ELF-1 (cell line): ENCODE data around the gene SNCB.
"Not testable (repeated sequence)": the region's sequence is repeated elsewhere in the genome, so short reads cannot be mapped to it uniquely, and the experiment has no call there.

Experiments
- DNase-seq: peaks from one replicate; pipeline ENCODE4 v3.0.0-alpha.2; 2016; ENCODE audit warnings: low read depth, low spot score

SNCB gene

DNA sequence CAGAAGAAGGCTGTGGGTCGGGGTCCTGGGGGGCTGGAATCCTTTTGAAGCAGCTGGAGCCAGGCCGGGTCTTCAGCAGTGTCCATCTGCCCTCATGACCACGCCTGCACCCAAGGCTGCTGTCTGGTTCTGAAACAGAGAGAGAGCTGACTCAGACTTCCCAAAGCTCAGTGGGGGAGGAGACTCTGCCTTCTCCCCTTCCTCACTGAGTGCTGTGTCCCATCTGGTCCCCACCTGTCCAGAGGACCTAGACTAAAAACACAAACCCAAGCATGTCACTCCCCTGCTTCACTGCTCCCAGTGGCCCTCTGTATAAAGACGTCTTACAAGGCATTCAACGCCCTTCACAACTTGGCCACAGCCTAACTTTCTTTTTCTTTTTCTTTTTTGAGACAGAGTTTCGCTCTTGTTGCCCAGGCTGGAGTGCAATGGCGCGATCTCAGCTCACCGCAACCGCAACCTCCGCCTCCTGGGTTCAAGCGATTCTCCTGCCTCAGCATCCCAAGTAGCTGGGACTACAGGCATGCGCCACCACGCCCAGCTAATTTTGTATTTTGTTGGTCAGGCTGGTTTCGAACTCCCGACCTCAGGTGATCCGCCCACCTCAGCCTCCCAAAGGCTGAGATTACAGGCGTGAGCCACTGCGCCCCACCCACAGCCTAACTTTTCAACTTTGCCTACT, 30.4 kb downstream of the SNCB start:
- not testable (repeated sequence) for DNase-seq

DNA sequence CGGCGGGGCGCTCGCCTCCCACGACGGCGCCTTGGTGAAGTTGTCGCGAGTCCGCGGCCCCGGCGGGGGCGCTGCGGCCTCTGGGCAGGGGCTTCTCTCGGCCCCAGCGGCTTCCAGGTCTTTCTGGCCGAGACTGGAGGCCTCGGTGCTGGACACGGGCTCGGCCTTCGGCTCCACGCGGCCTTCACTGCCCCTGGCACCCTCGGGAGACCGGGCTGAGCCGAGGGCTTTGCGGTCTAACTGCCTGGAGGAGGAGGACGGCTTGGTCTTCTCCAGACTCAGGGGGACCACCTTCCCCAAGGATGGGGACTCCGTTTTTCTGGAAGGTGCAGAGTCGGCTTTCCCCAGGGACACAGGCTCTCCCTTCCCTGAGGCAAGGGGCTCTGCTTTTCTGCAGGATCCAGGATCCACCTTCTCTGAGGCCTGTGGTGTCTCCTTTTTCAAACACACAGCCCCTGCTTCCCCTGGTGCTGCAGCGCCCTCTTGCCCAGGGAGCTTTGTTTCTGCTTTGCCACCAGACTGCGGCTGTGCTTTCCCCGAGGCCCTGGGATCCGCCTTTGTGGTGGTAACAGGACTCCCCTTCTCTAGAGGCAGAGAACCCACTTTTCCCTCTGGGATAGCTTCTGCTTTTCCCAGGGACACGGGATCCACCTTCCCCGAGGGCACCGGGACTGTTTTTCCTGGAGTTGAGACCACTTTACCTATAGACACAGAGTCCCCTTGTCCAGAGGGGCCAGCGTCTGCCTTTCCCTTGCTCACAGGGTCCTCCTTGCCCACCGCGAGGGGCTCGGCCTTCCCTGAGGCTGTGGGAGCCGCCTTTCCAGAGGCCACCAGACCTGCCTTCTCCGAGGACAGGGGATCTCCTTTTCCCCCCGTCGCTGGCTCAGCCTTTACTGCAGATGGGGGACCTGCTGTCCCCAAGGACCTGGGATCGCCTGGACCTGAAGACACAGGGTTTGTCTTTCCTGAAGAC, 32.6 kb downstream of the SNCB start:
- DNase-seq = peak; percentile 57

DNA sequence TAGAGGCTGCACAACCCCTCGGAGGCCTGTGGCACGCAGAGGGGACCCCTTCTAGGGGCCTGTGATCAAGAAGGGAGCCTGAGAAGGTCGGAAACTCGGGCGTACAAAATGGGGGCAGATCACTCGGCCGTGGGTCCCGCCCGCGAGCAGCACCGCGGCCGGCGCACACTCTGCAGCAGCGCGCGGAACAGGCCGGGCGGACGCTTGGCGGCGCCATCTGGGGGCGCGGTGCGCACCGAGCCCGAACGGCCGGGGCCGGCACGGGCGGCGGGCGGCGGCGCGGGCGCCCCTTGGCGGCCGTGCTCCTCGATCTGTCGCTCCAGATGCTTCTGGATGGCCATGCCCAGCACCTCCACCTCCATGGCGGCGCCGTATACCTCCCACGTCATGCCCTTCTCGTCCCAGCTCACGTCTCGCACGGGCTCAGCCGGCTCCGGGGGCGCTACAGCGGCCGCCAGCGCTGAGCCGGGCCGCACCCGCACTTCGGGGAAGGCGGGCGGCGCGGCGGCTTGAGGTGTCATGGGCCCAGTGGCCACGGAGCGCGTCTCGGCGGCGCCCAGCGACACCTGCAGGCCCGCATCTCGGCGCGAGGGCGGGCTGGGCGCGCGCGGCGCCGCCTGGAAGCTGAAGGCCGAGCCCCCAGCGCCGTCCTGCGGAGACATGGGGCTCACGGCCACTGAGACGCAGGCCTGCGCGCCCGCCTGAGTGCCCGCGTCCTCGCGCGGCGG, 33.5 kb downstream of the SNCB start:
- DNase-seq = peak; percentile 75

DNA sequence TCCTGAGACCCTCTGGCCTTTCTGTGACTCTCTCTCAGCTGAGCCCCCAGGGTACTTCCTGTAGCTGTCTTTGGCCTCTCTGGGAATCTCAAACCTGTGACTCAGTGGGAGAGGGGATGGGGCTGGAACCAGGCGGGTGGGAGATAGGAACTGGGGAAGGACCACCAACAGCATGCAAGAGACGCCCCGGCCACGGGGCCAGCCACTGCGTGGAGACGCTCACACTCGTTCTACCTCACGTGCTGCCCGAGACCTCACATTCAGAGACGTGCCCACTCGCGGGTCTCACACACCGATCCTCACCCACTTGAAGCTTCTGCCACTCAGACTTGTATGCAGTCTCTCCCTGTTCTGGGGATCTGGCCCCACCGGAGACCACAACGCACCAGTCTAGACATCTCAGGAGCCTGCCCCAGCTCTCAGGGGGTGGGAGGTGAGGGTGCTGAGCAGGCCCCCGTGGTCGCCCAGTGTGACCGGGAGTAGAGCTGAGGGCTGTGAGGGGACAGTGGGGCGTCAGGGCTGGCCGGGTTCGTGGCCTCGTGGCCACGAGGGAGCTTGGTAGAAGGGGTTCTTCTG, 34.2 kb downstream of the SNCB start:
- DNase-seq = no peak

DNA sequence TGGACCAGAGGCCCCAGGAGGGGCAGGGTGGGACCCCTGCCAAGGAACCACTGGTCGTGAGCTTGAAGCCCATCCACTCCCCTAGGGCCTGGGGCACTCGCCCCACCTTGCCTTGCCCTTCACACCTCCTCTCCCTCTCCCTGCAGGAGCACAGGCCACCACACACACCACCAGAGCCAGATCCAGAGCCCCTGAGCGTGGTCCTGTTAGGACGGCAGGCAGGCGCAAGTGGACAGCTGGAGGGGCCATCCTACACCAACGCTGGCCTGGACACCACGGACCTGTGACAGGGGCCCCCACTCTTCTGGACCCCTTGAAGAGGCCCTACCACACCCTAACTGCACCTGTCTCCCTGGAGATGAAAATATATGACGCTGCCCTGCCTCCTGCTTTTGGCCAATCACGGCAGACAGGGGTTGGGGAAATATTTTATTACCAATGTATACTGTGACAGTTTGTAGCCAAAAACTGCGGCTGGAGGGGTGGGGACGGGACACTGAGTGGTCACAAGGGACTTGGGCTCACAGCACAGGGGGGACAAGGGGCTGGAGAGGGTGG, 34.9 kb downstream of the SNCB start:
- no peak for DNase-seq

DNA sequence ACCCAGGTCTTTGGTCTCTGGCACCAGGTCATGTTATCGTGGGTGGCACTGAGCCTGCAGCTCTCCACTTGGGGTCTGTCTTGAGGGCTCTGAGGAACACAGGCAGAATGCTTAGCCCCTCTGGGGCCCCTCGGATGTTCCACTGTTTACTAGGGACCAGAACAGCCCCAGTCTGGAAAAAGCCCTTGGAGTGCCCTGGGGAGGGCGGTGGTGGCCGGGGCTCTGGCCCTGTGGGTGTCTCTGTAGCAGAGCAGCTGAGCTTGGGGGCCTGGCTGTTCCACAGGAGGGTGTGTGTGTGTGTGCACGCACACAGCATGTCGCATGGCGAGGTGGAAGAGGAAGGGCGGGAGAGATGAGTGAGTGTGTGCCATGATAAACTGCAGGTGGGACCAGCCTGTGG, 35.8 kb downstream of the SNCB start:
- DNase-seq = no peak

DNA sequence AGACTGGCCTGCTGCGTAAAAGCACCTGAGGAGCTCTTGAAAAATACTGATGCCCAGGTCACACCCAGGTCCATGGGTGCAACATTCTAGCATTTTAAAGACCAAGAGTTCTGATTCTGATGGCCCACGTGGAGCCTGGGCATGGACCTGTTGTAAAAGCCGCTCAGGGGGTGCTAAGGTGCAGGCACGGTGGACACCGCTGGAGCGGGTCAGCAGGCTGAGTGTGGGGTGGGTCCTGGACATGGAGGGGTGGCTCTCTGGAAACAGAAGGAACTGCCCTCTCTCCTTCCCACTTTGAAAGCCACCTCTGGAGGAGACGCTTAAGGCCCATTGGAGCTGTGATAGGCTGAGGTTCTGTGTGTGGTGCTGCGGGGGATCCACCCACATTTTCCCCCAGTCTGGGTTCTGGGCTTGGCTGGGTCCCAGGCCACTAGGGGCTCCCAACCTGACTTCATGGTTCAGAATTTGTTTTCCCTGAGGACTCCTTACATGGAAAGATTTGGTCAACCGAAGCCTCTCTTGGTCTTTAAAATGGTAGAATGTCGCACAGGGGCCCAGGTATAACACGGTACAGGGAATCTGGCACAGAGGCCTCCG, 37.0 kb downstream of the SNCB start:
- DNase-seq = no peak

DNA sequence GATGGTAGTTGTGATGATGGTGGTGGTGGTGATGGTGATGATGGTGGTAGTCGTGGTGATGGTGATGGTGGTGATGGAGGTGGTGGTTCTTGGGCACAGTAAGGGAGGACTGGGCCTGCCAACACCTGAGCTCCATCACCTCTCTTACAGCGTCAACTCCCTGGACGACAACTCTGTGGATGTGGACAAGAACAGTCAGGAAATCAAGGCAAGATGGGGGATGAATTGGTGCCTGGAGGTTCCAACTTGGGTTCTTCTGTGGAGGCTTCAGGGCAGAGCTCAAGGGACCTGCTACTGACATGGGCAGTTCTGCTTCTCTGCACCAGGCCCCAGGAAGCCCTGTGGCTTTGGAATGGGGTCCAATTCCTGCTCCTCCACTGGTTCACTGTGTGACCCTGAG, 37.8 kb downstream of the SNCB start:
- no peak for DNase-seq

DNA sequence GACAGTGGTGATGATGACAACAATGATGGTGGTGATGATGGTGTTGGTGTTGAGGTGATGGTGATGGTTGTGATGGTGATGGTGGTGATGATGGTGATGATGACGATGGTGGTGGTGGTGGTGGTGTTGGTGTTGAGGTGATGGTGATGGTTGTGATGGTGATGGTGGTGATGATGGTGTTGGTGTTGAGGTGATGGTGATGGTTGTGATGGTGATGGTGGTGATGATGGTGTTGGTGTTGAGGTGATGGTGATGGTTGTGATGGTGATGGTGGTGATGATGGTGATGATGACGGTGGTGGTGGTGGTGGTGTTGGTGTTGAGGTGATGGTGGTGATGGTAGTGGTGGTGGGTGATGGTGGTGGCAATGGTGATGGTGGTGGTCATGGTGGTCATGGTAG, 38.7 kb downstream of the SNCB start:
- not testable (repeated sequence) for DNase-seq

DNA sequence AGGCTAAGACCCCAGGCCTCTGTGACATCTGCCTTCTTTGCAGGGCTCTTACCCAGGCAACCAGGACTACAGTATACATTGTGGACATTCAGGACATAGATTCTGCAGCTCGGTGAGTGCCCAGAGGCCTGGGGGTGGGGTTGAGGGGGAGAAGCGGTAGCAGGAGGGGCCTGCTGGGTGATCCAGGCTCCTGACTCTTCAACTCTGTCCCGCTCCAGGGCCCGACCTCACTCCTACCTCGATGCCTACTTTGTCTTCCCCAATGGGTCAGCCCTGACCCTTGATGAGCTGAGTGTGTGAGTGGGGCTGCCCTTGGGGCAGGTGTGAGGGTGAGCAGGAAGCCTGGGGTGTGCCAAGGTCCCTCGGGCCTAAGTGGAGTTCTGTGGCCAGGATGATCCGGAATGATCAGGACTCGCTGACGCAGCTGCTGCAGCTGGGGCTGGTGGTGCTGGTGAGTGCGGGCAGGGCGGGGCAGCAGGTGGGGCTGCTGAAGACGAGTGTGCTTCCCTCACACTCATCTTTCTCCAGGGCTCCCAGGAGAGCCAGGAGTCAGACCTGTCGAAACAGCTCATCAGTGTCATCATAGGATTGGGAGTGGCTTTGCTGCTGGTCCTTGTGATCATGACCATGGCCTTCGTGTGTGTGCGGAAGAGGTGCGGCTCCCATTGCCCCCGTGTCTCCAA, 40.2 kb downstream of the SNCB start:
- no peak for DNase-seq

DNA sequence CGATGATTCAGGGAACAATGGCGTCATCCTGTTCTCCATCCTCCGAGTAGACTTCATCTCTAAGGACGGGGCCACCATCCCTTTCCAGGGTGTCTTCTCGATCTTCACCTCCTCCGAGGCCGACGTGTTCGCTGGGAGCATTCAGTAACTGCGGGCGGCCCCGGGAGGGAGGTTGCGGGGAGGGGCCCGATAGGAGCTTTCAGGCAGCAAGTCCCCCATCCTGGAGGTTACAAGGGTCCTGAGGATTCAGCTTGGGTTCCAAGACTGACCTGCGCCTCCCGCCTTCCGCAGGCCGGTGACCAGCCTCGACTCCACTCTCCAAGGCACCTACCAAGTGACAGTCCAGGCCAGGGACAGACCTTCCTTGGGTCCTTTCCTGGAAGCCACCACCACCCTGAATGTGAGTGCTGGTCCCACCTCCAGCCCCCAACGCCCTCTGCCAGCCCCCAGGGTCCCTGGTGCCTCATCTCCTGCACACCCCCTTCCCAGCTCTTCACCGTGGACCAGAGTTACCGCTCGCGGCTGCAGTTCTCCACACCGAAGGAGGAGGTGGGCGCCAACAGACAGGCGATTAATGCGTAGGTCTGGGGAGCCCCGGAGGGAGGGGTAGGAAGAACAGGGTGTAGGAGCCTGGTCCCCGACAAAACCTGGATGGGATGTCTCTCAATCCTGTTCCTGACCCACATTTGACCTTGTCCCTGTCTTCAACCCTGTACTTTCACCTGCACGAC, 41.1 kb downstream of the SNCB start:
- DNase-seq = no peak

DNA sequence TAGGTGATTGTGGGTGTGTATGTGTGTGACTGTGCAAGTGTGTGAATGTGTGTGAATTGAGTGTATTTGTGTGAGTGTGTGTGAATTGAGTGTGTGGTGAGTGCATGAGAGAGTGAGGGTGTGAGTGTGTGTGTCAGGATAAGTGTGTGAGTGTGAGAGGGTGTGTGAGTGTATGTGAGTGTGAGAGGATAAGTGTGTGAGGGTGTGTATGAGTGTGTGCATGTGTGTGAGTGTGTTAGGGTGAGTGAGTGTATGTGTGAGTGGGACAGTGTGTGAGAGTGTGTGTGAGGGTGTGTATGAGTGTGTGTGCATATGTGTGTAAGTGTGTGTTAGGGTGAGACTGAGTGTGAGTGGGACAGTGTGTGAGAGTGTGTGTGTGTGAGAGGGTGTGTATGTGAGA, 42.0 kb downstream of the SNCB start:
- no peak for DNase-seq

DNA sequence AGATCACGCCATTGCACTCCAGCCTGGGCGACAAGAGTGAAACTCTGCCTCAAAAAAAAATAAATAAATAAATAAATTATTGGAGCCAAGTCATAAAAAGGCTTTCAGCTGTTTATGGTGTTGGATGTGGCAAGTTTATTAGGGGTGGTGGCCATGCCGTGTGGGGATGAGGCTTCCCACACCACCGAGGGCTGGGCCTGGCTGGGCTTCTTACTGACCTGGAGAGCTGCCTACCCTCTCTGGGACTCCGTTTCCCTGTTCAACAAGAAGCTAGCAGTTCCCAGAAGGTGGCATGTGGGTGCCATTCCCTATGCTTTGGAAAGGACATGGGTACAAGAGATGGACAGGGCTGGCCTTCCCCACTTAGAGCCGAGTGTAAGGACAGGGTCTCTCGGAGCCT, 42.9 kb downstream of the SNCB start:
- DNase-seq = no peak

DNA sequence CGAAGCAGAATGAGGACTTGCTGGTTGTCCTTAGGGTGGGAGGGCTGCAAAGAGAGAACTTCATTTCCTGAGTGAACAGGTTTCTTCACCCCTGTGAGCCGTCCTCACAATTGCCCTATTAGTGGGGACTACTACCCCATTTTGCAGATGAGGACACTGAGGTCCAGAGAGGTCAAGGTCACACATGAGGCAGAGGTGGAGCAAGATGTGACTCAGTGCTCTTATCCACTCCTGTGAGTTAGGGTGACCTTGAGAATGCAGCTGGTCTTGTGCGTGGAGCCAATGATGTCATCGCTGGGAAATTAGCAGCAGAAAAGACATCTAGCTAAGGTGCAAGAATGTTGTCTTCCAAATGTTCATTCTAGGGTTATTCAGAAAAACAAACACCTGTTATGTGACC, 47.3 kb downstream of the SNCB start:
- no peak for DNase-seq

DNA sequence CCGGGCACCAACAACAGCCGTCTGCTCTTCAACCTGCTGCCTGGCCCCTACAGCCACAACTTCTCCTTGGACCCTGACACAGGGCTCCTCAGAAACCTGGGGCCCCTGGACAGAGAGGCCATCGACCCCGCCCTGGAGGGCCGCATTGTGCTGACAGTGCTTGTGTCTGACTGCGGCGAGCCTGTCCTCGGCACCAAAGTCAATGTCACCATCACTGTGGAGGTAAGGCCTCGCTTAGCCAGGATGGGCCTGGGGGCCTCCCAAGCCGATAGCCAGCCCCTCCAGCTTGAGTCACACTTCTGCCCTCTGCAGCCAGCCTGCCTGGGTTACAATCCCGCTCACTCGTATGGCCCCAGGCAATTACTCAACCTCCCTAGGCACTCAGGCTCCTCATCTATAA, 49.0 kb downstream of the SNCB start:
- DNase-seq = no peak

DNA sequence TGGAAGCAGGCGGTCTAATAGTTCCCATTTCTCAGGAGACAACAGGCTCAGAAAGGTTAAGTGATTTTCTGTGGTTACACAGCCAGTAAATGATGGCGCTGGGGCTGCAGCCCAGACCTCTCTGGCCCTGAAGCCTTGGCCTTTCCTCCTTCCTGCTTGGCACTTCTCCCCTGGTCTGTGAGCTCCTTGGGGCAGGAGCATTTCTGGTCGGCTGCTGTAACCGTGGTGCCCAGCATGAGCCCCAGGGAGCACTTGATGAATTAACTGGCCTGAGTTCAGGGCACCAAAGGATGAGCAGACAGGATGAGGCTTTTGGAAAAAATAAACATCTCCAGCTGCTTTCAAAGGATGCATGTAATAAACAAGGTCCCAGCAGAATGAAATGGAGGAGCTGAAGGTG, 51.0 kb downstream of the SNCB start:
- DNase-seq = no peak

DNA sequence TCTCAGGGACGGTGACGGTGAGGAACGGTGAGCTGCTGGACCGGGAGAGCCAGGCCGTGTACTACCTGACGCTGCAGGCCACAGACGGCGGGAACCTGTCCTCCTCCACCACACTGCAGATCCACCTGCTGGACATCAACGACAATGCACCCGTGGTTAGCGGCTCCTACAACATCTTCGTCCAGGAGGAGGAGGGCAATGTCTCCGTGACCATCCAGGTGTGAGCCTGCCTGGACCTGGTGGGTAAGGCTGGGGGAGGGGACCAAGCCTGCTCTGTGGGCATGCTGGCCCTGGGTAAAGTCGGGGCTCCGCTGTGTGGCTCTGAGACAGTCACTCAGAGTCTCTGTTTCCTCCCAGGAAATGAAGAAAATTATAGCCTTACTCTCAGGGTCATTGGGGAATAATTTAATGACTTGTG, 51.9 kb downstream of the SNCB start:
- DNase-seq = peak; percentile 88

DNA sequence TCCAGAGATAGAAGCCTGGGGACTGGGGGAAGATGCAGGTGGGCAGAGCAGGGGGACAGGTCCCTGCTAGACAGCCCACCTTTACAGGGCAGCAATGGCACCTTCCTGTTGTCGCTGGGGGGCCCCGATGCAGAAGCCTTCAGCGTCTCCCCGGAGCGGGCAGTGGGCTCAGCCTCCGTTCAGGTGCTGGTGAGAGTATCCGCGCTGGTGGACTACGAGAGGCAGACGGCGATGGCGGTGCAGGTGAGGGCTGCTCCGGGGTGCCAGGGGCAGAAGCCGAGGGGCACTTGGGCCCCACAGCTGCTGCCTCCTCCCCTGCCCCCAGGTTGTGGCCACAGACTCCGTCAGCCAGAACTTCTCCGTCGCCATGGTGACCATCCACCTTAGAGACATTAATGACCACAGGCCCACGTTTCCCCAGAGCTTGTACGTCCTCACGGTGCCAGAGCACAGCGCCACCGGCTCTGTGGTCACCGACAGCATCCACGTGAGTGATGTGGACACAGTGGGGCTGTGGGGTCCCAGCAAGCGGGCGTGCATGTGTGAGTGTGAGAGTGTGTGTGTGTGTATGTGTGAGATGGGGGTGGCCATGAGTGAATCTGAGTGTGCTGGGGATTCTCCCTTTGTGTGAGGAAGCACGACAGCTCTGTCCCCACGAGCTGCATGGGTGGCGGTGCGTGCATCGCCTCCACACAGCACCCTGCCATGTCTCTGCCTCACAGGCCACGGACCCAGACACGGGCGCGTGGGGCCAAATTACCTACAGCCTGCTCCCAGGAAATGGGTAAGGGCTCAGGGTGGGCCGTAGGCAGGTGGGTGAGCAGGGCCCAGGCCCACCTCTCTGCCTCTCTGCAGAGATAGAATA, 52.8 kb downstream of the SNCB start:
- DNase-seq = no peak
